HCT116 (cell line): Measurements from ENCODE around the gene TMEM9. TPM values are rescaled to one million over a fixed set of nuclear protein-coding genes. Genes with fewer than 3 reads are reported as not detected.

Experiments
- ATAC-seq: fragments of 200-7000 bp; cut with Tn5 transposase; 2 replicates; pipeline ENCODE4 v1.9.1; 2020; ENCODE audit warnings: mild to moderate bottlenecking, moderate library complexity
- BruUV-seq: library from RNA; stranded (reverse); fragments of 400-500 nt; replicated peaks from 2 replicates; lab custom pipeline; 2021; lab: Mats Ljungman, UMichigan
- CTCF ChIA-PET: fragments of 300-600 bp; sonication (Branson Sonifier 250); formaldehyde crosslinking; loops from one replicate; lab custom pipeline; 2021; ENCODE audit warnings: antibody characterized with exemption; lab: Charles Lee
- POLR2A ChIA-PET: fragments of 300-600, 350-600 bp; sonication (Branson Sonifier 250); formaldehyde crosslinking; loops from one replicate; lab custom pipeline; 2021; ENCODE audit warnings: antibody characterized with exemption; lab: Charles Lee
- RAD21 ChIA-PET, 2 experiments: fragments of 300-600 bp; sonication (Branson Sonifier 250); formaldehyde crosslinking; loops; one replicate each; lab custom pipeline; 2023; ENCODE audit warnings: low total read pairs in 2 of 2; ENCODE audit not compliant: uncharacterized antibody in 2 of 2, unreplicated experiment in 2 of 2, low non-redundant PET in 1 of 2; lab: Charles Lee
- DNase-seq: peaks from one replicate; pipeline ENCODE4 v3.0.0-alpha.2; 2010; ENCODE audit warnings: low read depth, low spot score
- H2AFZ ChIP-seq: fragments of 200-600 bp; shearing (Covaris generic), sonication (generic); 2 replicates; pipeline ENCODE4 v1.6.1; 2017; ENCODE audit warnings: low read depth, mixed run types, mixed read lengths, antibody characterized with exemption, low read length; ENCODE audit not compliant: poor library complexity, severe bottlenecking
- H3K27ac ChIP-seq: 2 replicates; pipeline ENCODE4 v1.5.1; 2012; ENCODE audit warnings: low read depth, low read length
- H3K27me3 ChIP-seq: fragments of 200-600 bp; sonication (generic); 2 replicates; pipeline ENCODE4 v1.6.1; 2016; ENCODE audit warnings: mixed run types, low read length, mixed read lengths; ENCODE audit not compliant: insufficient read depth
- H3K36me3 ChIP-seq, 2 experiments: fragments of 200-500 bp in 1 of 2; fragments of 200-600 bp in 1 of 2; sonication (Bioruptor generic) in 1 of 2; sonication (generic) in 1 of 2; 2 replicates each; pipeline versions ENCODE4 v1.5.1 to v1.6.1; 2014 to 2016; ENCODE audit warnings: low read length in 2 of 2, inconsistent platforms in 1 of 2, mixed read lengths in 1 of 2, mixed run types in 1 of 2; ENCODE audit not compliant: insufficient read depth in 2 of 2, control insufficient read depth in 1 of 2
- H3K4me1 ChIP-seq, 2 experiments: fragments of 200-600 bp in 1 of 2; sonication (generic) in 1 of 2; 2 replicates each; pipeline versions ENCODE4 v1.5.1 to v1.6.1; 2012 to 2017; ENCODE audit warnings: low read length in 2 of 2, inconsistent platforms in 1 of 2, mild to moderate bottlenecking in 1 of 2, mixed read lengths in 1 of 2, mixed run types in 1 of 2, moderate library complexity in 1 of 2; ENCODE audit not compliant: insufficient read depth in 2 of 2, control insufficient read depth in 1 of 2
- H3K4me2 ChIP-seq: fragments of 200-600 bp; sonication (generic); 2 replicates; pipeline ENCODE4 v1.6.1; 2017; ENCODE audit warnings: mixed run types, low read length, mixed read lengths
- H3K4me3 ChIP-seq, 2 experiments: fragments of 200-600 bp in 1 of 2; sonication (generic) in 1 of 2; replicated peaks in 1 of 2; 2 replicates each; pipeline ENCODE4 v1.5.1; 2011 to 2016; ENCODE audit warnings: low read length in 2 of 2, control low read depth in 1 of 2, low read depth in 1 of 2, mild to moderate bottlenecking in 1 of 2, mixed read lengths in 1 of 2, mixed run types in 1 of 2
- H3K79me2 ChIP-seq: fragments of 200-600 bp; sonication (generic); 2 replicates; pipeline ENCODE4 v1.6.1; 2017; ENCODE audit warnings: mild to moderate bottlenecking, mixed run types, low read length, moderate library complexity, mixed read lengths; ENCODE audit not compliant: insufficient read depth
- H3K9ac ChIP-seq: fragments of 200-600 bp; sonication (generic); 2 replicates; pipeline ENCODE4 v1.6.1; 2016; ENCODE audit warnings: low read length, mixed read lengths
- H3K9me2 ChIP-seq: fragments of 200-600 bp; sonication (generic), shearing (Covaris generic); 2 replicates; pipeline ENCODE4 v1.6.1; 2017; ENCODE audit warnings: mixed run types, mild to moderate bottlenecking, moderate library complexity; ENCODE audit not compliant: insufficient read depth
- H3K9me3 ChIP-seq, 2 experiments: fragments of 200-500 bp in 1 of 2; fragments of 200-600 bp in 1 of 2; sonication (Bioruptor generic) in 1 of 2; sonication (generic) in 1 of 2; 2 replicates each; pipeline ENCODE4 v1.6.1; 2014 to 2017; ENCODE audit warnings: low read length in 2 of 2, mixed read lengths in 2 of 2, inconsistent platforms in 1 of 2, low read depth in 1 of 2, mild to moderate bottlenecking in 1 of 2, mixed run types in 1 of 2, moderate library complexity in 1 of 2; ENCODE audit not compliant: control insufficient read depth in 1 of 2, insufficient read depth in 1 of 2
- H4K20me1 ChIP-seq: fragments of 200-600 bp; sonication (generic), shearing (Covaris generic); 2 replicates; pipeline ENCODE4 v1.6.1; 2017; ENCODE audit warnings: mixed run types, mild to moderate bottlenecking, moderate library complexity; ENCODE audit not compliant: insufficient read depth
- ATF3 ChIP-seq: IDR thresholded peaks from 2 replicates; pipeline ENCODE4 v1.6.1; 2012
- CBX3 ChIP-seq: IDR thresholded peaks from 2 replicates; pipeline ENCODE4 v1.6.1; 2012; ENCODE audit warnings: low read depth
- CEBPB ChIP-seq: IDR thresholded peaks from 2 replicates; pipeline ENCODE4 v1.6.1; 2012; ENCODE audit warnings: low read depth
- EGR1 ChIP-seq: IDR thresholded peaks from 2 replicates; pipeline ENCODE4 v1.6.1; 2012; ENCODE audit warnings: low read depth
- ELF1 ChIP-seq: IDR thresholded peaks from 2 replicates; pipeline ENCODE4 v1.6.1; 2012; ENCODE audit warnings: low read depth, borderline replicate concordance
- EZH2 ChIP-seq: fragments of 200-600 bp; sonication (generic); IDR thresholded peaks from 2 replicates; pipeline ENCODE4 v1.6.1; 2017; ENCODE audit warnings: antibody characterized with exemption, mixed run types
- EZH2phosphoT487 ChIP-seq: fragments of 200-600 bp; IDR thresholded peaks from 2 replicates; pipeline ENCODE4 v1.6.1; 2018; ENCODE audit warnings: antibody characterized with exemption, borderline replicate concordance
- FOSL1 ChIP-seq: IDR thresholded peaks from 2 replicates; pipeline ENCODE4 v1.6.1; 2012; ENCODE audit warnings: low read depth
- MAX ChIP-seq: IDR thresholded peaks from 2 replicates; pipeline ENCODE4 v1.6.1; 2012
- POLR2A ChIP-seq: IDR thresholded peaks from 2 replicates; pipeline ENCODE4 v1.7.0; 2011; ENCODE audit warnings: borderline replicate concordance; ENCODE audit not compliant: insufficient read depth, insufficient read length; ENCODE audit errors: extremely low read depth
- POLR2AphosphoS5 ChIP-seq: IDR thresholded peaks from 2 replicates; pipeline ENCODE4 v1.6.1; 2011; ENCODE audit warnings: mild to moderate bottlenecking, low read depth, low read length, moderate library complexity
- RAD21 ChIP-seq: IDR thresholded peaks from 2 replicates; pipeline ENCODE4 v1.6.1; 2012; ENCODE audit warnings: low read depth, mild to moderate bottlenecking
- REST ChIP-seq: IDR thresholded peaks from 2 replicates; pipeline ENCODE4 v1.6.1; 2012; ENCODE audit warnings: low read depth
- SIN3A ChIP-seq: IDR thresholded peaks from 2 replicates; pipeline ENCODE4 v1.6.1; 2012; ENCODE audit warnings: low read depth
- SP1 ChIP-seq: IDR thresholded peaks from 2 replicates; pipeline ENCODE4 v1.6.1; 2012; ENCODE audit warnings: low read depth
- YY1 ChIP-seq: IDR thresholded peaks from 2 replicates; pipeline ENCODE4 v1.6.1; 2011; ENCODE audit warnings: low read length, low read depth, moderate library complexity, mild to moderate bottlenecking; ENCODE audit not compliant: insufficient replicate concordance; ENCODE audit errors: extremely low read depth
- ZBTB33 ChIP-seq: IDR thresholded peaks from 2 replicates; pipeline ENCODE4 v1.6.1; 2011; ENCODE audit warnings: mild to moderate bottlenecking, low read length, moderate library complexity; ENCODE audit not compliant: insufficient replicate concordance; ENCODE audit errors: extremely low read depth
- intact Hi-C: fragments of 100-400 bp; cut with micrococcal nuclease; formaldehyde crosslinking; loops from 2 replicates; pipeline ENCODE4 v1.10.0; 2022
- total RNA-seq: library from RNA; stranded (reverse); gene quantifications from one replicate; pipeline ENCODE4 v1.2.1, GENCODE V29; 2021; ENCODE audit not compliant: unreplicated experiment

Gene TMEM9
- total RNA-seq, 1 experiment from 2014 or later: 66.3 TPM

DNA sequence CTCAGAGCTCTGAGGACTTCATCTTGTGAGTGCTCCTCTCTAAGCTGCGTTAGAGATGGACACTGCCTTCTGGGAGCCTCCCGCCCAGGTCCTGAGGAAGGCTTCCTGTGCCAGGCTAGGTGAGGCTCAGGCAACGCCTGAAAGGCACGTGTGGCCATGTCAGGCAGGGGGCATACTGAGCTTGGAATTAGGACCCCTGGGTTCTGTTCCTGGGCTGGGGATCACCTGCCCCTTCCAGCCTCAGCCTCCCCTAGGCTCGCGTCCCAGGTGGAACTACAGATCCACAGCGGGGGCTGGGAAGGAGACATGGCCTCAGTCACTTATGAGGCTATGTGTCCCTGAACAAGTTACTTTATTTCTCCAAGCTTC is 17.3 kb downstream of the TMEM9 start:
- Histone ChIP-seq H3K79me2 (no peaks in the 10 kb centered on the region), H3K4me2 (no peak overlapping the region), H3K9me2 (no peaks in the 10 kb centered on the region), H4K20me1 (no peaks in the 10 kb centered on the region), H2AFZ (no peak overlapping the region), H3K9me3 (no peaks in the 10 kb centered on the region), H3K4me3 (no peak overlapping the region)
- ChIA-PET CTCF (interaction anchor here (1.0 kb wide), 1 partner anchor 18 kb away, joined by 4 read pairs; no protein-coding TSS in a partner anchor), RAD21 (no interaction called here)
- no TSS peak for BruUV-seq
- intact Hi-C loops: no loop called here
- no peak for DNase-seq
- TF ChIP-seq RAD21: no peak
- no peak for TF ChIP-seq EZH2phosphoT487
- no peak for TF ChIP-seq EGR1
- no peak for TF ChIP-seq ELF1
- no peak for TF ChIP-seq EZH2
- no peak for TF ChIP-seq CEBPB
- no peak for TF ChIP-seq FOSL1
- TF ChIP-seq REST: no peak
- TF ChIP-seq ATF3: no peak
- TF ChIP-seq MAX: no peak
- no peak for TF ChIP-seq SIN3A
- TF ChIP-seq CBX3: no peak
- TF ChIP-seq ZBTB33: no peak
- no peak for TF ChIP-seq POLR2A
- no peak for TF ChIP-seq SP1
- no peak for TF ChIP-seq YY1
- TF ChIP-seq POLR2AphosphoS5: no peak
- TF ChIP-seq, all 23 proteins: peak for 0
- no peaks in the 10 kb centered on the region for H3K4me1 ChIP-seq
- POLR2A ChIA-PET: no interaction called here
- peaks cover 7 to 9% of the 10 kb centered on the region in 2 experiments; a peak in 2 of 4 replicates for H3K36me3 ChIP-seq
- H3K9ac ChIP-seq: no peak overlapping the region
- no peaks in the 10 kb centered on the region for H3K27me3 ChIP-seq
- no peak for ATAC-seq
- no peak overlapping the region for H3K27ac ChIP-seq
